K562 treated with DMSO at 1 percent for 48 hours (cell line): Measurements from ENCODE around the gene CCDC159. TPM values are rescaled to one million over a fixed set of nuclear protein-coding genes. Genes with fewer than 3 reads are reported as not detected.

Experiments
- total RNA-seq: library from RNA; unstranded; fragments of 300-600 nt; gene quantifications from 2 replicates; pipeline ENCODE4 v1.2.3, GENCODE V29; 2022; ENCODE audit warnings: low replicate concordance; ENCODE audit errors: extremely low read depth

CCDC159 gene, protein sequence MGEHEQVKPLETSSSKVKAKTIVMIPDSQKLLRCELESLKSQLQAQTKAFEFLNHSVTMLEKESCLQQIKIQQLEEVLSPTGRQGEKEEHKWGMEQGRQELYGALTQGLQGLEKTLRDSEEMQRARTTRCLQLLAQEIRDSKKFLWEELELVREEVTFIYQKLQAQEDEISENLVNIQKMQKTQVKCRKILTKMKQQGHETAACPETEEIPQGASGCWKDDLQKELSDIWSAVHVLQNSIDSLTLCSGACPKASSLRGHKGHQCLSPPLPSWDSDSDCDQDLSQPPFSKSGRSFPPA
- not detected in 2 replicates for total RNA-seq

DNA sequence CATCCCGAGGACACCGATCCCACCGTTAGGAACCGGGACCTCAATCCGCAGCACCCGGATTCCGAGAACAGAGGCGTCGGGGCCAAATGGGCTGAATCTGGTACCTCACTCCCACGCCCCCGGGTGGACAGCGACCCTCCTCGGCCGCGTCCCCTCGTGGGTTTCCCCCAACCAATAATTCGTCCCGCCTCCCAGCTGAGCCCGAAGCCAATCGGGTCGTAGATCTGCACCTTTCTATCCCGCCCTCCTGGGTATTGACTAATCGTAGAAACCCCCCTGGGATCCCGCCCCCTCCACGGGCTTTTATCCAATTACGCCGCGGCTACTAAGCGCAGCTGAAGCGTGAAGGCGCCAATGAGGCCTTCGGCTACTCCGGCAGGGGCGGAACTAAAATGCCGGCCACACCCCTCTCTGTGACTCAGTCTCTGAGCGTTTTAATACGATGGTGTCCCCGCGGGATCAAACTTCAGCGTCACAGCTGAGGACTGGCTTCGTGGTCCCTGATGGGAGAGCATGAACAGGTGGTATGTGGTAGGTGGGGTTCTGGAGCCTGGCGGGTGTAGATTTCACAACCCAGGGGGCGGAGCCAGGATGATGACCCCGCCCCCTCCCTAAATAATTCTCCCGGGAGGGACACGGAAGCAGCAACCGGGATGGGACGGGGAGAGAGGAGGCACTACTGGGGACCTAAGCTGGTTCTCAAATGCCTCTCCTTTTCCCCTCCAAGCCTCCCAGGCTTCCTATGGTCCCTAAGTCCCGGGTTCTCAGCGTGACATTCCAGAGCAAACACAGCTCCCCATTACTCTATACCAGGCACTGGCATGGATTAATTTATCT lies at the start of gene CCDC159, which contains the start of gene TMEM205:
TSS of gene CCDC159 (plus strand) at position 416 of the 837 bp plus-strand sequence. CDS start at position 504, 88 bp downstream.
TSS of gene TMEM205 (minus strand) at position 165 of the 837 bp plus-strand sequence. CDS start 649 bp downstream, outside the sequence.

DNA sequence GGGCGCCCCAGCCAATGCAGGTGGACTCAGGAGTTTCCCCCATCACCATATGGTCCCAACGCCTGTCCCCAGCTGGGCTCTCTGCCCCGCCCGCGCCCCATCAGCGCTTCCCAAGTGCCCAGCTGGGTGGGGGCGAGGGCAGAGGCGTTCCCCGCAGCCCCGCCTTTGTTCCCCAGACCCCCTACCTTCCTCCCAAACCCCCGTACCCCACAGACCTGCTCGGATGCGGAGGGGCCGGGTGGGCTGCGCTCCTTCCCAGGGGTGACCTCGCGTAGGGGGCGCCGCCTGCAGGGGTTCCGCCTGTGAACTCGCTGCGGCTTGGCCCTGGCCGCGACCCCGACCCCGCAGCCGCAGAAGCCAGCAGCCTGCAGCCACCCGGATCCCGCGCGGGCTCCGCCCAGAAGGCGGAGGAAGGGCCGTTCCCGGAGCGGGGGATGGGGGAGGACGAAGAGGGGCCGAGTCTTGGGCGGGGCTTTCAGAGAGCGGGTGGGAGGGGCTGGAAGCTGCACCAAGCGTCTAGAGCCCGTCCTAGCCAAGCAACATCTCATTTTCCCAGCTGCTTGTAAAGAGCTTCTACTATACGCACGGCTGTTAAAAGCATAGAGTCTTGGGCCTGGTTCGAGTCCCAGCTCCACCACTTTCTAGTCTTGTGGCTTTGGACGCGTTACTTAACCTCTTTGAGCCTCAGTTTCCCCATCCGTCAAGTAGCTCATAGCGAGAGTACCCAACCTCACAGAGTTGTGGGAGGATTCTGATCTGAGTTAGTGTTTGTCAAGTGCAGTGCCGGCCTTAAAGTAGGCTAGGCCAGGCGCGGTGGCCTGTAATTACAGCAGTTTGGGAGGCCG lies 6.8 kb upstream of the CCDC159 start, which contains the start of gene RAB3D:
TSS of gene RAB3D (minus strand) at position 404 of the 845 bp plus-strand sequence. CDS start 2,258 bp downstream, outside the sequence.

DNA sequence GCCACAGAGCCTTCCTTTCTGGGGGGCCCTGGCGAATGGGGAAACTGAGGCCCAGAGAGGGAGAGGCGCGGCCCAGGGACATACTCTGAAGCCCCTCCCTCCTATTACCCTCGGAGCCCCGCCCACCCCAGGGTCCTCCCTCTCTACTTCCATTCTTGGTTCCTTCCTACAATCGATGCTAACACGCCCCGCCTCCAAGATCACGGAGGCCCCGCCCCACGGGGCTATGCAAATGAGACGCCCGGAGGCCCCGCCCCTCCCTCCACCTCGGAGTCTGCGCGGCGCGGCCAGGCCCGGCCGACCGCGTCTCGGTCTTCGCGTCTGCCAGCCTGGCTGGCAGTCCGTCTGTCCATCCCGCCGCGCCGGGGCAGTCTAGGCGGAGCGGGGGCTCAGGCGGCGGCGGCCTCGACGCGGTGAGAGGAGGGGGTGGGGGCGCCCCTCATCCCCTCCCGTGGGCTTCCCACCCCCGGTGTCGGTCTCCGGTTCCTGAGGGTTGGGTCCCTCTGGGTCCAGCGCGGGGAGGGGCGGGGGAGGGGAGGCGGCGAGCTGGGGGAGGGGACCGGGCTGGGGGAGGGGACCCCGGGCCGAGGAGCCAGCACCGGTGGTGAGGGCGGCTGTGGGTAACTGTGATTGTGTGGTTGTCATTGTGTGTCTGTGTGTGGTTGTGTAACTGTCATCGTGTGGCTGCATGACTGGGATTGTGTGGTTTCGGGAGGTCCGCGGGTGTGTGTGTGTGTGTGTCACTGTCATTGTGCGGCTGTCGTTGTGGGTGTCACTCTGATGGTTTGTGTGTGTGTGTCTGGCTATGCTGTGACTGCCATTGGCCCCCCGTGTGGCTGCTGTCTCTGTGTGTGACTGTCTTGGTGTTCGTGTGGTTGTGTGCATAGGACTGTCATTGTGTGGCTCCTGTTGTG lies 9.1 kb downstream of the CCDC159 start, which contains the start of gene PLPPR2:
TSS of gene PLPPR2 (plus strand) at position 273 of the 914 bp plus-strand sequence. CDS start 2,242 bp downstream, outside the sequence.

DNA sequence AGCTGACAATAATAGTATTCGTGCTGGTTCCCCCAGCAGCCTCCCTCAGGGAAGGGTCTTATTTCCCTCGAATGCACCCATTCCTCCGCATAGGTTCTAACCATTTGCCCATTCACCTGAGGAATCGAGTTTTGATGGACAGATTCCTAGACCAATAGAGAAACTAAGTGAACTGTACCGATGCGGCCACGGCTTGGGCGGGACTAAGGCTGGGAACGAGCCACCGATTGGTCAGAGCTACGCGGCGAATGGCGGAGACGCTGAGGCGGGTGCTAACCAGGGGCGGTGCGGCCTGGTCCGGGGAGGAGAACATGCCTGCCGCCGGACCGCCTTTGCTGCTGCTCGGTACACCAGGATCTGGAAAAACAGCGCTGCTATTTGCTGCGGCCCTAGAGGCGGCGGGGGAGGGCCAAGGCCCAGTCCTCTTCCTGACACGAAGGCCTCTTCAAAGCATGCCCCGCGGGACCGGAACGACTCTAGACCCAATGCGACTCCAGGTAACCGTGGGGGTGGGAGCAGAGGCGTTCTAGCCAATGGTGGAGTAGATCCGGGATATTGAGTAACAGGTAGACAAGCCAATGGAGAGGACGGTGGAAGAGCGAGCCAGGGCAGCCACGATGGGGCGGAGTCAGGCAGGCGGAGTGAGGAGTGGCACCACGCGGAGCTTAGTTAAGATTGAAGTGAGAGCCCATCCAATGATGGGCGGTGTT lies 28.3 kb downstream of the CCDC159 start, which contains the start of gene SWSAP1:
TSS of gene SWSAP1 (plus strand) at position 234 of the 710 bp plus-strand sequence. CDS start at position 249, 15 bp downstream.

Other genes with a start within 250 kb of the CCDC159 start
- gene SPC24, start 190.7 kb upstream of the CCDC159 start, total RNA-seq, result not detected in 2 replicates
- gene KANK2, start 149.0 kb upstream of the CCDC159 start, total RNA-seq, result 1,164 TPM in 1 of 2 replicates, not detected in the other
- not detected in 2 replicates for gene ANGPTL8, start 106.9 kb upstream of the CCDC159 start, total RNA-seq
- not detected in 2 replicates for gene DOCK6, start 84.0 kb upstream of the CCDC159 start, total RNA-seq
- not detected in 2 replicates for gene TSPAN16, start 50.4 kb upstream of the CCDC159 start, total RNA-seq
- not detected in 2 replicates for gene RAB3D, start 6.9 kb upstream of the CCDC159 start, total RNA-seq
- gene TMEM205, start 251 bp upstream of the CCDC159 start, total RNA-seq, result not detected in 2 replicates
- gene PLPPR2, start 8.9 kb downstream of the CCDC159 start, total RNA-seq, result not detected in 2 replicates
- not detected in 2 replicates for gene SWSAP1, start 28.1 kb downstream of the CCDC159 start, total RNA-seq
- not detected in 2 replicates for gene EPOR, start 37.8 kb downstream of the CCDC159 start, total RNA-seq
- not detected in 2 replicates for gene RGL3, start 72.8 kb downstream of the CCDC159 start, total RNA-seq
- gene ODAD3, start 88.6 kb downstream of the CCDC159 start, total RNA-seq, result not detected in 2 replicates
- gene PRKCSH, start 89.1 kb downstream of the CCDC159 start, total RNA-seq, result 230 TPM in 1 of 2 replicates, not detected in the other
- gene ELAVL3, start 134.5 kb downstream of the CCDC159 start, total RNA-seq, result not detected in 2 replicates
- gene ZNF653, start 159.3 kb downstream of the CCDC159 start, total RNA-seq, result not detected in 2 replicates
- gene ECSIT, start 182.6 kb downstream of the CCDC159 start, total RNA-seq, result not detected in 2 replicates
- gene CNN1, start 192.3 kb downstream of the CCDC159 start, total RNA-seq, result not detected in 2 replicates
- gene ELOF1, start 212.7 kb downstream of the CCDC159 start, total RNA-seq, result not detected in 2 replicates
- not detected in 2 replicates for gene ACP5, start 231.1 kb downstream of the CCDC159 start, total RNA-seq